Kidney tubule cell (primary cell): ENCODE measurements around the gene CACNA1C.

Experiments
- DNase-seq: peaks from one replicate; pipeline ENCODE4 v3.0.0-alpha.2; 2018; ENCODE audit warnings: low spot score

CACNA1C gene

DNA sequence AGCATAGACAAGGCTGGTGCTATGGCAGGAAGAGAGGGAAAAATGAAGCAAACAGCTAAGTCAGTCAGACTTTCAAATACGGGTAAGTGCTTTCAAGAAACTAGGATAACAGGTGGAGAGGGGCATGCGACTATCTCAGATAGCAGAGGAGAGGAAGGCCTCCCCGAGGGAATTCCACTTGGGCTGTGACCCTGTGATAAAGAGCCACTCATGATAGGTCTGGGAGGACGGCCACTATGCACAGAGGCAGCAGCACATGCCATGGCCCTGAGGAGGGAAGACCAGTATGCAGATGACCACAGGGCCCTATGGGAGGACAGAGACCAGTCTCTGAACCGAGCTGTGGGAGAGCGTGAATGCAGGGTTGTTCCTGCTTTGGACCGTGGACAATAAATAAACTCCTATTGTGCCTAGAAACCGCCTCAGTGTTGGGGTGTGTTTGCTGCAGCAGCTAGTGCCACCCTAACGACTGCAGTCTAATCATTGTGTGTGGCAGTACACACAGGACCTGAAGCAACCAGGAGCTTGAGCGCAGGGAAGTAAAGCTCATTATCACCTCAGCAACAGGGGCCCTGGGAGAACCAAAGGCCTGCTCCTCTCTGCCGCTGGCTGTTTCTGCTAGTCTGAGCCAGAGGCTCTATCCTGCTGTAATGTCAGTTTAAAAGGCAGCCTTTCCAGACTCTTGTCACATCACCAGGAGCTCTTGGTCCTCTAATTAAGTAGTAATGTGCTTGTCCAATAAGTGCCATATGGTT is 119.1 kb downstream of the CACNA1C start:
- DNase-seq, result no peak

DNA sequence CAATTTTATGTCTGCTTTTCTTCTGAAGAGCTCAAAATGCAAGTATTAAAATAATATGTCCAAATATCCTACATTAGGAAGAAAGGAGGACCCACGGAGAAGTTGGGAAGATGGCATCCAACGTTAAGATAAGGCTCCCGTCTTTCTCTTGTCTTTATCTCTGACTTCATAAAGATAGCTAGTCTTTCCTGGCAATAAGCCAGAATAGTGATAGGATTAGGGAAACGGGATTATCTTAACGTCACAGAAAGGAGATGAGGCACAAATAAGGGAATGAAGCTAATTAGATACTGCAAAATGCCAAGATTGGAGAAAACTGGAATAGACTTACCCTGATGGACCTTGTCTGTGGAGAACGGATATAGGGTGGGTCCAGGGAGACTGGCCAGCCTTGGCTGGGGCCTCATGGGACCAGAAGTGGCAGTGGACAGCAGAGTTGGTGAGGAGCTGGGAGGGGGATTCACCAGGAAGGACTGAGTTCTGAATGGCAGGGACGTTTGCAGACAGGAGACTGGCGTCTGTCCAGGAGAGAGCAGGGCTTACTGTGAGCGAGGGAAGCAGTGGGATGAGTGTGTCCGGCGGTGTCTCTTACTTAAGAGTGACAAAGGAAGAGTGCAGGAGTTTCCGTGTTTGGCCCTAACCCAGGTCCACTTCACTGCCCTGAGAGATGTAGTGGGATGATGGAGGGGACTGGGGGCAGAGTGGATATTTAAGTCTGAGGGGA is 119.9 kb downstream of the CACNA1C start:
- no peak for DNase-seq

DNA sequence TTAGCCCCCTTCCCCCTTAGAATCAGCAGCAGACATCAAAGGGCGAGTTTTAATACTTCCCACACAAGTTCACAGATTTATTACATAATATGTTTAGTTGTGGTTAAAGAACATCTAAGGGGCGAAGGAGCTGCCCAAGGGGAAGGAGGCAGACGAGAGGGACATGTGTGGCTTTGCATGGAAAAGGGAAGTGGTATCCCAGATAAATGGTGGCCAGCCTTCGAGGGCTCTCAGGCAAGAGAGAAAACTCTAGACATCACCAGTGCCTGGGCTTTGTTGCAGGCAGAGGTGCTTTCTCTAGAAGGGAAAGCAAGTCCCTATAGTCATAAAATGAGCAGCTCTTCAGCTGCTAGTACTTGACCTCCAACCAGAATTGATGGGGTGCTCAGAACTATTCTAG is 121.2 kb downstream of the CACNA1C start:
- no peak for DNase-seq

DNA sequence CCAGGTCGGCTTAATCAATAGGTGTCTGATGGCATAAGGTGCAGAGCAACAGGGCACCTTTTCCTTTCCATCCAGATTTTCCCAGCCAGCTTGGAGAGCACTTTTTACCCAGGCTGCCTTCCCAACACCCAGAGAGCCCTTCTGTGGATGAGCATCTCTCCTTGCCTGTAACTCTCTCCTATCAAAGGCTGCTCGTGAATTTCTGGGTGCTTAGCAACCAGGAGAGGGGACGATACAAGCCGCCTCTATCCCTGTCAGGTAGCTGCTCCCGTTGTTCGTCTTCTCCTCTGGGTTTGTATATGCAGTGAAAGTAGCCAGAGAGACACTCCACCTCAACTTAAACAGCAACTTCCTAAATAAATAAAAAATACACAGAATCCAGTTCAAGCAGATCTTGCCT is 124.2 kb downstream of the CACNA1C start:
- DNase-seq, result no peak

DNA sequence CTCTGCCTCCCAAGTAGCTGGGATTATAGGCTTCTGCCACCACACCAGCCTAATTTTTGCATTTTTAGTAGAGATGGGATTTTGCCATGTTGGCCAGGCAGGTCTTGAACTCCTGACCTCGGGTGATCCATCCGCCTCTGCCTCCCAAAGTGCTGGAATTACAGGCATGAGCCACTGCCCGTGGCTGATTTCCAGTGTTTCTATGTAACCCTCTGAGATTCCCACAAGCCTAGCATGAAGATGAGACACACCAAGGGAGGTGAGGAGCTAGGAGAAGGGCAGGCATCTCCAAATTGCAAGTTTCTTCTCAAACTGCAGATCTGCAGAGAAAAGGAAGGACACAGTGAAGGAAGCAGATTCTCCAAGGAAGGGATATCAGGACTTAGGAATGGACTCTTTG is 125.0 kb downstream of the CACNA1C start:
- DNase-seq, result no peak

DNA sequence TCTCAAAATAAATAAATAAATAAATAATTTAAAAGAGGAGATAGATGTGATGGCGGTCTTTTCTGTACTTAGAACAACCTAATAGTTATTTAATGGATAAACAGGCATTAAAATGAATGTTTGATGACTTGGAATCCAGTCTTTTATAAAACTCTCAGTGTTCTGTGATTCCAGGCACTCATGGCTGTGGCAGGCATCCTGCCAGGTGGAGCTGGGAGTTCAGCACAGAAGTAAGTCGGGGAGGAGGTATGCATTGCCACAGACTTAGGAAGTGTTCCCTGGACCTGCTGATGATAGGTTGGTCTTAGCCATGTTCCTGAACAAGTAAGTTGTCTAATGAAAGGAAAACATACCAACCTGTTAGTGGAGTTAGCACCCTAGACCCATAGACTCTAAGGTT is 126.3 kb downstream of the CACNA1C start:
- no peak for DNase-seq

DNA sequence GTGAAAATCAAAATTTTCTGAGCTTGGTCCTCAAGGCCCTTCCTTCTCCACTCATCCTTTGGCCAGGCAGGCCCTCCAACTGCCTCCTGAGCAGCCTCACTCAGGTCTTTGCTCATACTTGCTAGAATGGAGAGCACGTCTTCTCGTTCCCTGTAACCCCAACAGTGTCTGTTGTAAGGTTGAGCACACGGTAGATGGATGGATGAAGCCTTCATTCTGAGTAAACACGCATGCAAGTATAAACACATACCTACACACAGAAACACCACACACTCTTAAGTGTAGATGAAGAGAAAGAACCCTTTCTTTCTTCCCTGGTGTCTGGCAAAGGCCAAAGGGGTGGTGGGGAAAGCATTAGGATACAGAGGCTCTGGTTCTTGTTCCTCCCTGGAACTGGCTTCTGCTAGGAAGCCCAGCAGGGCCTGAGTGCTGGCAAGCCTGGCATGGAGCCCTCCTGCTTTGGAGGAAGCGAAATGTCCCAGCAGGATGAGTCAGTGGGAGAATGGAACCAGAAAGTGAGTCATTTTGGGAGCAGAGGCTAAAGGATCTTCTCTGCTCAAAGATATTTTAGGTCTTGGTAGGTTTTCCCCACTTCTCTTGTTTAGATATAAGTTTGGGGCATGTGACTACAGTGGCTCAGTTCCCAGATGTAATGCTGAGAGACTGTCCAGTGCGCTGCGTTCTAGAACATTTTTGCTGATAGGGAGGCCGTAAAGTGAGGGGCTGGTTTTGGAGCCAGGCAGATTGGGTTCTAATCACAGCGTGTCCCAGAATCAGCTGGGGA is 127.4 kb downstream of the CACNA1C start:
- peak; percentile 83 for DNase-seq

DNA sequence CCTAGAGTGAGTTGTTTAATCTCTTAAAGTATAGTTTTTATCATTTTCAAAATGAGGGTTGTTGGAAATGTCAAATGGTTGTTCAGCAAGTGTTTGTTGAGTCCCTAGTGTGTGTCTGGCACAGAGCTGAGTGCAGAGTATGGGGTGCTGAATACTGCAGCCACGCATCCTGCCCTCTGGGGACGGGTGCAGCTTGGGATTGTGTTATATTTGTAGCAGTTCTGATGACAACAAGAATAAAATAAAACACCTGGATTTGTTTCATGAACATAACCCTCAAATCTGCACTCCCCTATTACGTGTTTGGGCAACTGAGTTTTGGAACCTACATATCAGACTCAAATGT is 127.9 kb downstream of the CACNA1C start:
- DNase-seq, result no peak

DNA sequence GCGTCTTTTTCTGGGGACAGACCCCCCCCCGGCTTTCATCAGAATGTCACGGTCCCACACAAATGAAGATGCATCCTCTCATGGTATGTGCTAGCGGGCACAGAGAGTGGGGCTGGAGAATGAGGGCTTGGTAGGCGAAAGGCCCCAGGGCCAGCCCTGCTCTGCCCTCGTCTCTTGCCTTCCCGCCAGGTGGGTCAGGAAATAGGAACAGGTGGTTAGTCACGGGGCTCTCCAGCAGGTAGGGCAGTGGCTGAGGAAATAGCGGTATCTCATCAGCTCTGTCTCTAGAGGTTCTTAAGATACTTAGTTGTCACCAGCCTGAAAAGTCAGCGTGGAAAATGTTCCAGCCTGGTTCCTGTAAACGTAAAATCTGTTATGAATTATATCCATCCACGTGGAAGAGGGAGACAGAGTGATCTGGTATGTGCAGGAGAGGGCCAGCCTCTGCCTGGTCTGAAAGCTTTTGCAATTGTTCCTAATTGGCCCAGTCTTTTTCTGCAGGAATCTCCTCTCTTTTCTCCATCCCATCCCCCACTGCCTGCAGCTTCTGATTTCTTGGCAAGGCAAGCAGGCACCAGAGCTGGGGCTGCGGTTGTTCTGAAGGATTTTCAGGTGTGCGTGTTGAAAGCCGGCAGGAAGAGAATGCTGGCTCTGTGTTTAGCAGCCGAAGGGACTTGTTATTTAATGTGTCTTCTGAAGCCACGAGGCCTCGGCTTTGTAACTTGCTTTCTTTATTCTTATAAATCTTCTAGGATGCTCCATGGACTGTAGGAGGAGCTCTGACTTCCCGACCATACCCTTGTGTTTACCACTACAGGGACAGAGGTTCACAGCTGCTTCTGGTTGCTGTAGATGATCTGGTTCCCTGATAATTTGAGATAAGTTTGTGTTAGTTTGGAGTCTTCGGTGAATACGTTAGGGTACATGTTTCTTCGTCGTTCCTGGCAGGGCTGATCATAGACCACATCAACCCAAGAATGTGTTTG is 131.1 kb downstream of the CACNA1C start:
- peak; percentile 3 for DNase-seq

DNA sequence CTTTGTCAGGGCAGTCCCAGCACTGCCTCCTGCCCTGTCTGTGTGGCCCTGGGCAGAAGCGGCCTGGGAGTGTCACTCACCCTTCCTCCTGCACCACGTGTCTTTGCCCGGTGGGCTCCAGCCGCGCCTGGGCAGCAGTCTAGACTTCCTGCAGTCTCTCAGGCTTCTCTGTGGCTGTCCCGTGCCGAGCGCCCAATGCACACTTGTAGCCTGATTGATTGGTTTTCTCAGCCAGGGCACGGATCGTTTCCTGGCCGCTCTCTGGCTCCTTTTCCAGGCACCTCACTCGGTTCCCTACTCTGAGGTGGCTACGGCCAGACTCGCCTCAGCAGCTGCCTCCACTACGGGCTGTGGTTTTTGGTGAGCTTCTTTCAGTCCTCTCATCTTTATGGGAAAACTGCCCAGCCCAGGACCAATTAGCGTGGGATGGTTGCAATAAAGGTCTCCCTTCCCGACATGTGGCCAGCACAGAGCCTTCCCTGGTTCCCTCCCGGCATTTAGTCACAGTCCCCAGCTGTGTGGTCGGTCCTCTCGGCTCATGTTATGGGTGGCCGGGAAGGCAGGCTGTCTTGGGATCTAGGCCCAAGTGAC is 133.1 kb downstream of the CACNA1C start:
- no peak for DNase-seq

DNA sequence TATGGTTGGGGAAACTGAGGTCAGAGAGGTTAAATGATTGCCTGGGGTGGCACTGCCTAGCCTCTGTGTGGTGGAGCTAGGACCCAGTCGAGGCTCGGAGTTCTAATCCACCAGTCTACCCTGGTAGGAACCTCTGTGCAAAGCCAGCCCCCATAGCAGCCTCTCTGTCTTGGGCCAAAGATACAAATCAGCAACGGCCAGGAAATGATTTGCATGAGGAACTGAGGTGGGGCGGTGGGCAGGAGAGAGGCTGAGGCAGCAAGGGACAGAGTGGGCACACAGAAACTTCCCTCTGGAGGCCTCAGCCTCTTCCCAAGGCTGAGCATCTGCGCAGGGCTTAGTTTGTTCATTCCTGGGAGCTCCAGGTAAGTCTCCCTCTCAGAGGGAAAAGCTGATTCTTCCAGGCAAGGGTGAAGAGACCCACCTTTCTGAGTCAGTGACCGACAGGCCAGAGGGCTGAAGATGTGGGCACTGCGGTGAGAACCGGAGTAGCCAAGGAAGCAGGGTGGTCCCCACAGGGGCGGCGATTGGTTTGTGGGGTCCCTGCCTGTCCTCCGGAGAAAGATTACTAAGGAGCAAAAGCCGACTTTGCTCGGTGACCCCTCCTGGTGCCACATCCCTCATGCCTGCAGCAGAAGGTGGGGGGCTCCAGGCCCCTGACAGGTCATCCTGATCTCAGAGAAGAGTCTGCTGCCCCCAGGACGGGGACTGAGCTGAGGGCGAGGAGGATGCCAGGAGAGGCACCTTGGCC is 134.6 kb downstream of the CACNA1C start:
- no peak for DNase-seq

DNA sequence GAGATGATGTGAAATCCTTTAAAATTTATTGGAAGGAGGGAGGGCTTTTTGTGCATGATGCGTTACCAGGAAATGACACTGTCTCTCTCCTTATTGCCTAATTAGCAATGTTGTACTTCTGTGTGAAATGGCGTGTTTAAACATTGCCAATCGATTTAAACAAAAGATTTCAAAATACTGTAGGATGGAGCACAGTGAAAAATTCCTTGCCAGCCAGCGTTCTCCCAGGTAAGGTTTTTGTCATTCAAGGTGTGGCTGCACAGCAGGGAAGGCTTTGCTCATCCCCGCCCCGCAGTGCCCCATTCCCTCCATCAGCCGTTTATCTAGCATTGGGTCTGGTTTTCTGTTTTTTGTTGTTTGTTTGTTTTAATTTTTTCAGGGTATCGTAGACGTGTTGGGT is 137.3 kb downstream of the CACNA1C start:
- DNase-seq, result no peak

DNA sequence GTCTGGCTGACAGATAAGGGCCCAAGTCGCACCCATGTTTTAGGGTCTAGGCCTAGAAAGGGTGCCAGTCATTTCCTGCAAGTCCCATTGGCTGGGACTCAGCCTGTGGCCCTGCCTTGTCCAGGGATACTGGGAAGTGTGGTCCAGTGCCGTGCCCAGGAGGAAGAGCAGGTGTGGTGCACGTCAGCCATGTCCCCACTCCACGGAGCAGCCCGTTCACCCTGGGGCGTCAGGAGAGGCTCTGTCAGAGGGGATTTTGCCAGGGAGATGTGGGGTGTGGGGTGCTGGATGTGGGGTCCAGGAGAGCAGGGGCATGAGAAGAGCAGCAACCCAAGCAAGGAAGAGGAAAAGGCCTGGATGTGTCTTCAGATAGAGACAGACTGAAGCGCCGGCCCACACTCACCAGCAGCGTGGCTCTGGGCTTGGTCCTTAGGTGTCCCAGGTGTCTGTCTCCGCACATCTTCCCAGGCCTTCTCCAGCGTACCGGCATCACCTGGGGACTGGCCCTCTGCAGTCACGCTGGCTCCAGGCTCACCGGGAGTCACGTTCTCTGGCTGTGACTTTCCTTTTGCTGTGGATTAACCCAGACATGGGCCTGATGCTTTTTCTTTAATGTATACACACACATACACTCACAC is 138.2 kb downstream of the CACNA1C start:
- no peak for DNase-seq

DNA sequence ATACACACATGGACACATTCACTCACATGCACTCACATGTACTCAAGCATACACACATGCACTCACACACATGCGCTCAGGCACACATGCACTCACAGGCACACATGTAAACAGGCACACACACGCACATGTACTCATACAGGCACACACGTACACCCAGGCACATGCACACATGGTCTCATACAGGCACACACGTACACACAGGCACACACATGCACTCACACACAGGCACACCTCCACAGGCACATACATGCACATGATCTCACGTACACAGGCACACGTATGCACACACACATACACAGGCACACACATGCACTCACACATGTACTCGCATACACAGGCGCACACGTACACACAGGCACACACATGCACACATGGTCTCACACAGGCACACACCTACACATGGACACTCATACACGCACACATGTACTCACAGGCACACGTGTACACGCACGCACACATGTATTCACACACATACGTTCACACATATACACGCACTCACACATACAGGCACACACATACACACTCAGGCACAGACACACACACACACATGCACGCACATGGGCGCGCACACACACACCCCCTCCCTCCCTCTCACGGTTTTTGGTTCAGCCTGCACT is 138.9 kb downstream of the CACNA1C start:
- DNase-seq, result no peak

DNA sequence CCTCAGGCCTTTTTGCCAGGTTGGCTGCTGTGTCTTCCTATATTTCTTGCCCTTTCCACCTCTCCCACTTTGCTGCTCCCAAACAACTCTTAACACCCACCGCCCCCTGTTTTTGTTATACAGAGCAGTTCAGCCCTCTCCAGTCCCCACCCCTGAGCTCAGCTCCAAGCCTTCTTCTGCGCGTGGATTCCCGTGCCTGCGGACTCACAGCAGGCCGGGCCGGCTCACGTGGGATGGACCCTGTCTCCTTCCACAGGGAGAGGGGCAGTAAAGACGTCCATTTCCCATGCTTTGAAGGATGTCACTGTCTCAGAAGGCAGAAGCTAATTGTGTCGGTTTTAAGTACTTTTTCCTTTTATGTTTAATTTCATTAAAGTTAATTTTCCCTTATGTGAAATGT is 139.4 kb downstream of the CACNA1C start:
- DNase-seq, result no peak

DNA sequence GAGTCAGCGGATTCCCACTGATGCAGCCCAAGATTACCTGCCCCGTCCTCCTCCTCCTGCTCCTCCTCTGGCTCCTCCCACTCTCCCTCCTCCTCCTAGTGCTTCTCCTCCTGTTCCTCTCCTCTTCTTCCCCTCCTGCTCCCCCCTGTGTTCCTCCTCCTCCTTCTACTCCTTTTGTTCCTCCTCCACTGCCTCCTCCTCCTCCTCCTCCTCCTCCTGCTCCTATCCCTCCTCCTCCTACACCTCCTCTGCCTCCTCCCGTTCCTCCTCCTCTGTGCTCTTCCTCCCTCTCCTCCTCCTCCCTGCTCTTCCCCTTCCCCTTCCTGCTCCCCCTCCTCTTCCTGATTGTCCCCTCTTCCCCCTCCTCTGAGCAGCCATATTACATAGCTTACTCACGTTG is 141.3 kb downstream of the CACNA1C start:
- DNase-seq, result no peak

DNA sequence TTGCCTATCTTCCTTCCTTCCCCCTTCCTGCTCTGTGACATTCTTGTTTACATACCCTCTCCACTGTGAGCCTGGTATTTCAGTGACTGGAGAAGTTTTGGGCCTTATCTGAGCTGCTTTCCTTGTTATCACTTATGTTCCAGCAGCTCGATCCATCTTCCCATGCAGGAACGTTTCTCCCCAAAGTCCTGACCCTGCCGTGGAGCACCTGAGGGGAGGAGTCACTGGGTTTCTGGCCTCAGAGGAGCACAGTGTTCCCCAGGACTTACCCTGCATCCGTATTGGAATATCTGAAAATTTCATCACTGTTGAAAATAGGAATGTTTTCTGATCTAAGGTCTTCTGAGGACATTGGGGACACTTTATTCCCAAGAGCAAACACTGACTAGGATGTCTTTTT is 141.8 kb downstream of the CACNA1C start:
- DNase-seq, result no peak

DNA sequence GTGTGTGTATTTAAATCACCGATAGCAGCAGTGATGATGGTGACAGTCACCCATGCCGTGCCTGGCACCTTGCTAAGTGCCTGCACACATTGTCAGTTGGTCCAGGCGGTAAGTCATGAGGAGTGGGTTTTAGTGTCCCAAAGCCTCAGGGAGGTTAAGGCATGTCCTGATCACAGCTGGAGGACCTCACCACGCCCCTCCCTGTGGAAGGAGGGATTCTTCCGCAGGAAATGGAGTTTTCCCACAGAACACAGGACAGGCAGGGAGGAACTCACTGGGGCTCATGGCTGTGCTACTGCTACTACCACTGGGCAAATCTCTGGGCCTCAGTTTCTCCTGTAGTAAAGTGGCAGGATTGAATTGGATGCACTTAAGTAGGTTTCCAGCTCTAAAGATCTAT is 142.3 kb downstream of the CACNA1C start:
- no peak for DNase-seq

DNA sequence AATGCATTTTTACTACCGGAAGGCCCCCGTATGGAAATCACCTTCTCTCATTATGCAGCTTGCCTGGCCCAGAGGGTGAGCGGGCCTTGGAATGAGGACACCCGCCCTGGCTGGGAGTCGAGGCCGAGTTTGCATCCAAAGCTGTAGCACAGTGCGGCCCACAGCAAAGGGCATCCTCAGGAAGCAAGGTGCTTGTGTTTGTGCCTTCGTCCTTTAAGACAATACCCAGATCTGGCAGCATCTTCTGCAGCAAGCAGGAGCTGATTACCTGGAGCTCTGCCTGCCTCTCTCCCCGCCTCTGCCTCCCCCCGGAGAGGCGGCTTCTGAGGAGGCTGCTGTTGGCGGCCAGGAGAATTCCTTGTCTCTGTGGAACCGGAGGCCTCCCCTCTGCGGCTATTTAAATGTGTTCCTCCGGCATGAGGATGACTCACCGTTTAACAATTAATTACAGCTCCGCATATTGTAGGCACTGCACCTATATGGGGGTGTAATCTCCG is 145.3 kb downstream of the CACNA1C start:
- peak; percentile 81 for DNase-seq

DNA sequence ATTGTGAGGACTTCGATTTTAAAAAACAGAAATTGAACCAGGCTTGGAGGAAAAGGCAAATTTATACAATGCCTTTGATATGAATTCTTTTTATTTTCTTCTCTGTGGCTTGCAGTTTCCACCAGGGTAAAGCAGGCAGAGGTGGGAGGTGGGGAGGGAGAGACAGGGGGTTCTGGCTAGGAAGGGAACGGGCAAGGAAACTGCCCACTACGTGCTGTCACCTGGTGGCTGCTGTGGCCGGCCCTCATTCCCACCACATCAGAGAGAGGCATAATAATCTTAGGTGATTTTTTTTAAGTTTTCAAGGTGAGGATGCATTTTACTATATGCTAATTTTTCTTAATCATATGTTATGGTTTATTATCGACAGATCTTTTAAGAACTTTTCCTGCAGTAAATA is 145.8 kb downstream of the CACNA1C start:
- DNase-seq, result no peak
